HT-29 (cell line): ENCODE results near the gene RNF151. TPM values are rescaled to one million over a fixed set of nuclear protein-coding genes. Genes with fewer than 3 reads are reported as not detected.
A peak's percentile ranks its signal among the peaks of the same experiment; 100 is the strongest.
"Not testable (repeated sequence)": the region's sequence is repeated elsewhere in the genome, so short reads cannot be mapped to it uniquely, and the experiment has no call there.

Experiments used
- DNase-seq: peaks from one replicate; pipeline ENCODE4 v3.0.0-alpha.2; 2015; ENCODE audit warnings: low spot score
- total RNA-seq: library from RNA; depleted of rRNA; stranded (reverse); fragments of >200 nt; shearing (Covaris generic); gene quantifications from 2 replicates; pipeline ENCODE4 v1.2.3, GENCODE V29; 2014; rRNA removed

The RNF151 gene
- total RNA-seq: not detected in 2 replicates

- no peak for DNase-seq
Observed at GRCh38 chr16:1966460-1966859, at the start of gene RNF151. TSS of gene RNF151 (plus strand) at chr16:1966856. CDS start at chr16:1966882, 26 bp downstream.

GRCh38 chr16:1917056-1917664 lies 49.5 kb upstream of the RNF151 start:
- DNase-seq: no peak

GRCh38 chr16:1917665-1918350 lies 48.8 kb upstream of the RNF151 start:
- DNase-seq: no peak

- no peak for DNase-seq
Observed at GRCh38 chr16:1918351-1919326, 48.0 kb upstream of the RNF151 start, which contains the start of gene HS3ST6. TSS of gene HS3ST6 (minus strand) at chr16:1918415. CDS start at chr16:1918323, 92 bp downstream.

GRCh38 chr16:1919327-1919998 lies 47.2 kb upstream of the RNF151 start:
- DNase-seq: no peak

GRCh38 chr16:1920122-1920521 lies 46.5 kb upstream of the RNF151 start:
- not testable (repeated sequence) for DNase-seq

GRCh38 chr16:1920727-1921171 lies 45.9 kb upstream of the RNF151 start:
- peak; percentile 54 for DNase-seq

GRCh38 chr16:1922357-1922756 lies 44.3 kb upstream of the RNF151 start:
- no peak for DNase-seq

- peak; percentile 28 for DNase-seq
Observed at GRCh38 chr16:1923299-1924034, 43.2 kb upstream of the RNF151 start.

GRCh38 chr16:1924095-1924494 lies 42.6 kb upstream of the RNF151 start:
- DNase-seq: no peak

- DNase-seq: no peak
Observed at GRCh38 chr16:1926271-1926670, 40.4 kb upstream of the RNF151 start.

GRCh38 chr16:1929105-1929504 lies 37.6 kb upstream of the RNF151 start:
- peak; percentile 15 for DNase-seq

- peak; percentile 75 for DNase-seq
Observed at GRCh38 chr16:1929578-1930337, 36.9 kb upstream of the RNF151 start.

- no peak for DNase-seq
Observed at GRCh38 chr16:1930338-1930720, 36.3 kb upstream of the RNF151 start.

GRCh38 chr16:1932050-1933028 lies 34.3 kb upstream of the RNF151 start:
- DNase-seq: peak; percentile 52

- no peak for DNase-seq
Observed at GRCh38 chr16:1933097-1933661, 33.5 kb upstream of the RNF151 start.

GRCh38 chr16:1936945-1937479 lies 29.6 kb upstream of the RNF151 start:
- DNase-seq: no peak

- DNase-seq: no peak
Observed at GRCh38 chr16:1938316-1938715, 28.3 kb upstream of the RNF151 start.
